Panc1 (cell line): Measurements from ENCODE around the gene RPP25. TPM values are rescaled to one million over a fixed set of nuclear protein-coding genes. Genes with fewer than 3 reads are reported as not detected.

Source experiments
- ATAC-seq: fragments of 200-7000 bp; cut with Tn5 transposase; 2 replicates; pipeline ENCODE4 v1.9.1; 2020; ENCODE audit warnings: mild to moderate bottlenecking, moderate library complexity
- BruUV-seq: library from RNA; stranded (reverse); fragments of 400-500 nt; replicated peaks from 2 replicates; lab custom pipeline; 2021; lab: Mats Ljungman, UMichigan
- CTCF ChIA-PET: fragments of 300-600 bp; sonication (Branson Sonifier 250); formaldehyde crosslinking; loops from one replicate; lab custom pipeline; 2022; ENCODE audit warnings: antibody characterized with exemption; lab: Charles Lee
- POLR2A ChIA-PET: fragments of 300-600 bp; sonication (Branson Sonifier 250); formaldehyde crosslinking; loops from one replicate; lab custom pipeline; 2022; ENCODE audit warnings: antibody characterized with exemption; lab: Charles Lee
- DNase-seq: peaks from one replicate; pipeline ENCODE4 v3.0.0-alpha.2; 2010; ENCODE audit warnings: low read depth, low spot score
- H3K27ac ChIP-seq: 2 replicates; pipeline ENCODE4 v1.5.1; 2011; ENCODE audit warnings: mild to moderate bottlenecking, low read length, inconsistent platforms
- H3K27me3 ChIP-seq: fragments of 200-500 bp; sonication (Bioruptor generic); 2 replicates; pipeline ENCODE4 v1.6.0; 2014; ENCODE audit warnings: low read length, inconsistent platforms; ENCODE audit not compliant: control insufficient read depth, insufficient read depth
- H3K36me3 ChIP-seq: fragments of 200-500 bp; sonication (Bioruptor generic); 2 replicates; pipeline ENCODE4 v1.5.1; 2014; ENCODE audit warnings: inconsistent platforms, mild to moderate bottlenecking, low read length, moderate library complexity; ENCODE audit not compliant: control insufficient read depth, insufficient read depth
- H3K4me1 ChIP-seq: 2 replicates; pipeline ENCODE4 v1.5.1; 2011; ENCODE audit warnings: inconsistent platforms, mild to moderate bottlenecking, low read length, moderate library complexity; ENCODE audit not compliant: control insufficient read depth, insufficient read depth
- H3K4me3 ChIP-seq, 2 experiments: 2 replicates each; pipeline ENCODE4 v1.5.1; 2011 to 2012; ENCODE audit warnings: low read depth in 2 of 2, low read length in 2 of 2, mild to moderate bottlenecking in 2 of 2, inconsistent platforms in 1 of 2, moderate library complexity in 1 of 2
- H3K9me3 ChIP-seq: fragments of 200-500 bp; sonication (Bioruptor generic); 2 replicates; pipeline ENCODE4 v1.5.1; 2014; ENCODE audit warnings: low read depth, mild to moderate bottlenecking, inconsistent platforms, low read length, moderate library complexity; ENCODE audit not compliant: control insufficient read depth, insufficient read depth
- CTCF ChIP-seq: fragments of 450-650 bp; IDR thresholded peaks from 2 replicates; pipeline ENCODE4 v1.5.1; 2017; ENCODE audit warnings: mild to moderate bottlenecking
- POLR2AphosphoS5 ChIP-seq: IDR thresholded peaks from 2 replicates; pipeline ENCODE4 v1.6.1; 2012; ENCODE audit warnings: mild to moderate bottlenecking, low read depth, low read length, moderate library complexity
- REST ChIP-seq, 2 experiments: IDR thresholded peaks; 2 replicates each; pipeline ENCODE4 v1.6.1; 2011 to 2012; ENCODE audit warnings: low read depth in 2 of 2, control low read depth in 1 of 2, low read length in 1 of 2, mild to moderate bottlenecking in 1 of 2, moderate library complexity in 1 of 2; ENCODE audit not compliant: insufficient read depth in 1 of 2
- SIN3A ChIP-seq: IDR thresholded peaks from 2 replicates; pipeline ENCODE4 v1.6.1; 2012; ENCODE audit warnings: low read depth, mild to moderate bottlenecking, low read length, moderate library complexity, borderline replicate concordance; ENCODE audit not compliant: insufficient read depth
- TCF7L2 ChIP-seq: IDR thresholded peaks from 2 replicates; pipeline ENCODE4 v1.6.1; 2011; ENCODE audit warnings: mild to moderate bottlenecking, low read depth, low read length, inconsistent platforms
- in situ Hi-C: cut with HindIII; loops from 2 replicates; pipeline ENCODE4 v1.10.0; 2016; ENCODE audit warnings: low sequenced_read_pairs, low pct_unique_long_range_greater_than_20kb
- intact Hi-C: fragments of 100-400 bp; cut with micrococcal nuclease; formaldehyde crosslinking; loops from one replicate; pipeline ENCODE4 v1.10.0; 2022; ENCODE audit not compliant: unreplicated experiment
- total RNA-seq: library from RNA; stranded (reverse); gene quantifications from one replicate; pipeline ENCODE4 v1.2.1, GENCODE V29; 2021; ENCODE audit not compliant: unreplicated experiment

The RPP25 gene
- total RNA-seq, 1 experiment from 2014 or later: 40.1 TPM

GRCh38 chr15:74978503-74978902, 21.9 kb upstream of the RPP25 start:
- ChIA-PET POLR2A (no interaction called here), CTCF (interaction anchor here (0.5 to 0.6 kb wide), 2 partner anchors 13 to 349 kb away, joined by 5 to 6 read pairs; no protein-coding TSS in a partner anchor)
- H3K4me3 ChIP-seq: no peak overlapping the region
- no peaks in the 10 kb centered on the region for H3K27me3 ChIP-seq
- in situ Hi-C loops (no loop called here), intact Hi-C loops (no loop called here)
- H3K36me3 ChIP-seq: no peaks in the 10 kb centered on the region
- DNase-seq (no peak), ATAC-seq (peak; percentile 63; the same call in 1 of the 2 replicates)
- no TSS peak for BruUV-seq
- H3K27ac ChIP-seq: no peak overlapping the region
- TF ChIP-seq TCF7L2 (no peak), REST (IDR thresholded peaks at IDR 0.05; ENCODE audit: insufficient read depth in 1 of 2, low read depth in 2 of 2, low read length in 1 of 2) (no peak), SIN3A (no peak), CTCF (no peak), POLR2AphosphoS5 (no peak)
- no peaks in the 10 kb centered on the region for H3K9me3 ChIP-seq
- no peaks in the 10 kb centered on the region for H3K4me1 ChIP-seq

GRCh38 chr15:74978077-74978476, 21.5 kb upstream of the RPP25 start:
- POLR2A ChIA-PET: no interaction called here
- ATAC-seq: no peak

More at GRCh38 chr15:74978077-74978476, 21.5 kb upstream of the RPP25 start:
- CTCF ChIA-PET: interaction anchor here (0.5 kb wide), 1 partner anchor 13 kb away, joined by 6 read pairs; no protein-coding TSS in a partner anchor
- TF ChIP-seq CTCF: no peak
- TF ChIP-seq POLR2AphosphoS5: no peak
- TF ChIP-seq SIN3A: no peak
- TF ChIP-seq REST (IDR thresholded peaks at IDR 0.05; ENCODE audit: insufficient read depth in 1 of 2, low read depth in 2 of 2, low read length in 1 of 2): no peak
- TF ChIP-seq TCF7L2: no peak
- Histone ChIP-seq H3K4me3 (no peak overlapping the region), H3K27ac (no peak overlapping the region), H3K36me3 (no peaks in the 10 kb centered on the region), H3K27me3 (no peaks in the 10 kb centered on the region), H3K4me1 (no peaks in the 10 kb centered on the region), H3K9me3 (no peaks in the 10 kb centered on the region)
- intact Hi-C loops: no loop called here
- in situ Hi-C loops: no loop called here
- DNase-seq: no peak
- no TSS peak for BruUV-seq
